ENCODE results near the gene SLC14A1. TPM values are rescaled to one million over a fixed set of nuclear protein-coding genes. Genes with fewer than 3 reads are reported as not detected.

The SLC14A1 gene
- total RNA-seq, 1 experiment from 2014 or later: not detected

- CTCF ChIA-PET: no interaction called here
- Mint-ChIP-seq H3K4me3 (ENCODE audit: low read depth, unreplicated experiment) (no peak overlapping the region), H3K4me1 (ENCODE audit: low read depth, unreplicated experiment) (no peaks in the 10 kb centered on the region), H3K27ac (ENCODE audit: unreplicated experiment) (no peak overlapping the region), H3K36me3 (ENCODE audit: insufficient read depth, unreplicated experiment) (no peaks in the 10 kb centered on the region), H3K27me3 (ENCODE audit: unreplicated experiment) (peaks cover 91% of the 10 kb centered on the region), H3K9me3 (ENCODE audit: low read depth, unreplicated experiment) (no peaks in the 10 kb centered on the region)
- no peak for DNase-seq
- no peak for TF ChIP-seq CTCF (IDR thresholded peaks at IDR 0.05; ENCODE audit: unreplicated experiment)
- intact Hi-C loops (cut with micrococcal nuclease; ENCODE audit: unreplicated experiment): no loop called here
- BruUV-seq (replicated peaks): no TSS peak
Observed at GRCh38 chr18:45680066-45680690, 43.8 kb upstream of the SLC14A1 start.

GRCh38 chr18:45682181-45682580 lies 41.8 kb upstream of the SLC14A1 start:
- TF ChIP-seq CTCF (IDR thresholded peaks at IDR 0.05; ENCODE audit: unreplicated experiment): no peak
- Mint-ChIP-seq H3K9me3 (ENCODE audit: low read depth, unreplicated experiment) (no peaks in the 10 kb centered on the region), H3K4me3 (ENCODE audit: low read depth, unreplicated experiment) (no peak overlapping the region), H3K4me1 (ENCODE audit: low read depth, unreplicated experiment) (no peaks in the 10 kb centered on the region), H3K36me3 (ENCODE audit: insufficient read depth, unreplicated experiment) (no peaks in the 10 kb centered on the region), H3K27me3 (ENCODE audit: unreplicated experiment) (peaks cover 97% of the 10 kb centered on the region), H3K27ac (ENCODE audit: unreplicated experiment) (no peak overlapping the region)
- DNase-seq: no peak
- CTCF ChIA-PET: no interaction called here
- intact Hi-C loops (cut with micrococcal nuclease; ENCODE audit: unreplicated experiment): no loop called here
- no TSS peak for BruUV-seq (replicated peaks)

- no peak for DNase-seq
- H3K27me3 Mint-ChIP-seq (ENCODE audit: unreplicated experiment): peaks cover 82% of the 10 kb centered on the region
Observed at GRCh38 chr18:45684341-45685115, 39.5 kb upstream of the SLC14A1 start.

More at GRCh38 chr18:45684341-45685115, 39.5 kb upstream of the SLC14A1 start:
- H3K4me1 Mint-ChIP-seq (ENCODE audit: low read depth, unreplicated experiment): no peaks in the 10 kb centered on the region
- no TSS peak for BruUV-seq (replicated peaks)
- no peak for TF ChIP-seq CTCF (IDR thresholded peaks at IDR 0.05; ENCODE audit: unreplicated experiment)
- no peak overlapping the region for H3K27ac Mint-ChIP-seq (ENCODE audit: unreplicated experiment)
- CTCF ChIA-PET: interaction anchor here (0.8 kb wide), 1 partner anchor 168 kb away, joined by 3 read pairs; no protein-coding TSS in a partner anchor
- no peak overlapping the region for H3K4me3 Mint-ChIP-seq (ENCODE audit: low read depth, unreplicated experiment)
- no peaks in the 10 kb centered on the region for H3K9me3 Mint-ChIP-seq (ENCODE audit: low read depth, unreplicated experiment)
- no peaks in the 10 kb centered on the region for H3K36me3 Mint-ChIP-seq (ENCODE audit: insufficient read depth, unreplicated experiment)
- intact Hi-C loops (cut with micrococcal nuclease; ENCODE audit: unreplicated experiment): no loop called here
